HS-27A (cell line): ENCODE data around the gene RETREG3.
"Not testable (repeated sequence)": the region's sequence is repeated elsewhere in the genome, so short reads cannot be mapped to it uniquely, and the experiment has no call there.

Source experiments
- DNase-seq: peaks from one replicate; pipeline ENCODE4 v3.0.0-alpha.2; 2012; ENCODE audit warnings: low read depth, missing footprints

Gene RETREG3

GRCh38 chr17:42553161-42553818 is 55.9 kb downstream of the RETREG3 start:
- DNase-seq: no peak

GRCh38 chr17:42552736-42553135 is 56.4 kb downstream of the RETREG3 start, which contains the start of gene HSD17B1:
Gene HSD17B1 (plus strand): TSS chr17:42552923. CDS start chr17:42552934, 11 bp downstream.
- not testable (repeated sequence) for DNase-seq

DNA sequence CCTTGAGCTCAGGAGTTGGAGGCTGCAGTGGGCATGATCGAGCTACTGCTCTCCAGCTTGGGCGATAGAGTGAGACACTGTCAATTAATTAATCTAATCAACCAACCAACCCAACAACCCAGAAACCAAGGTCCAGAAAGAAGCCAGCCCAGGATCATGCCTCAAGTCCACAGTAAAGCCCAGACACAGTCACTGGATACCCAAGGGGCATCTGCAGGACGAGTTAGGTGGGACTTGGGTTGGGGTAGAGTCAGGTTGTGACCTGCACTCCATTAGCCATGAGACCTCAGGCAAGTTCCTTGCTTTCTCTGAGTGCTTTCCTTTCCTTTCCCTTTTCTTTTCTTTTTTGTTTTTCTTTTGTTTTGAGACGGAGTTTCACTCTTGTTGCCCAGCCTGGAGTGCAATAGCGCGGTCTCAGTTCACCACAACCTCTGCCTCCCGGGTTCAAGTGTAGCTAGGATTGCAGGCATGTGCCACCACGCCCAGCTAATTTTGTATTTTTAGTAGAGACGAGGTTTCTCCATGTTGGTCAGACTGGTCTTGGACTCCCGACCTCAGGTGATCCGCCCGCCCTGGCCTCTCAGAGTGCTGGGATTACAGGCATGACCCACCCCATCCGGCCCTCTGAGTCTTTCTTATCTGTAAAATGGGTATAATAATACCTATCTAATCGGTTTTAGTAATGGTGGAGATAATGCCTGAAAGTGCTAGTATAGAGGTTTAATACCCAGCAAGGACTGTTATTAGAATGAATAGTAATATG is 60.0 kb downstream of the RETREG3 start:
- DNase-seq: no peak

- DNase-seq: no peak
Measured at GRCh38 chr17:42548070-42548837, 60.9 kb downstream of the RETREG3 start.

DNA sequence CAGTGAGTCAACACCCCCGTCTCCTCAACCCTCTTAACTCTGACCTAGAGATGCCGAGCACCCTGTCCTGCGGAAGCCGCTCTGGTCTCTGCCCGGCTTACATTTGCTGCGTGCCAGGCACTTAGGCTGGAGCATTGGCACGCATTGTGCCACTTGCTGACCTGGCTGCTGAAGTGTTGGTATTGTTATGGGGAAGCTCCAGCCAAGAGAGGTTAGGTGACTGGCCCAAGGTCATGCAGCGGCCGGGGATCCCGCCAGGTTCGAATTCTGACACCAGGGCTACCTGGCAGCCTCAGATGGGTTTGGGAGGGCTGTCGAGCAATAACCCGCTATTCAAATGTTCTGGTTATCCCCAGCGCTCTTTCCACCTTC is 61.5 kb downstream of the RETREG3 start:
- DNase-seq: no peak

DNA sequence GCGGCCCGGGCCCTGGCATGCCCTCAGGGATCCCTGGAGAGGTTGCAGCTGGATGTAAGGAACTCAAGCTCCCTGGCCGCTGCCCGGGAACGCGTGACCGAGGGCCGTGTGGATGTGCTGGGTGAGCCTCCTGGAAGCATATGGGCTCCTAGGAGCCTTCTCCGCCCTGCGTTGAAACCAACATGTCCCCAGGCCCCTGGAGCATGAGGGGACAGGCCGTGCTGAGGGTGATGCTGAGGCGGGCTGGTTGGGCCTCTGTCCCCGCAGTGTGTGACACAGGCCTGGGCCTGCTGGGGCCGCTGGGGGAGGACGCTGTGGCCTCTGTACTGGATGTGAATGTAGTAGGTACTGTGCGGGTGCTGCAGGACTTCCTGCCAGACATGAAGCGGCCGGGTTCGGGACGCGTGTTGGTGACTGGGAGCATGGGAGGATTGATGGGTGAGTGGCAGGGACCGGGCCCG is 62.1 kb downstream of the RETREG3 start:
- no peak for DNase-seq

- not testable (repeated sequence) for DNase-seq
Measured at GRCh38 chr17:42545755-42546505, 63.2 kb downstream of the RETREG3 start.

DNA sequence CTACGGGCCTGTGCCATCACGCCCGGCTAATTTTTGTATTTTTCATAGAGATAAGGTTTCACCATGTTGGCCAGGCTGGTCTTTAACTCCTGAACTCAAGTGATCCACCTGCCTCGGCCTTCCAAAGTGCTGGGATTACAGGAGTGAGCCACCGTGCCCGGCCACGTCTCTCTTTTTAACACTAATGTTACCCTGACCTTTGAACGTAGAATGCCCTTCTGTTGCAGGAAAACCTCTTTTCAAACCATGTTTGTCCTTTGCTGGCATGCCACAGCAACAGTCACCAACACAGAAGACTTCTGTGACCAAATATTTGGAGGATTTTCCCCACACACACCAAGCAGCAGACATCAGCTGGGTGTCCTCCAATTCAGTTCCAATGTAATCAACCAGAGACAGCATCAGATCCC is 64.3 kb downstream of the RETREG3 start:
- no peak for DNase-seq

DNA sequence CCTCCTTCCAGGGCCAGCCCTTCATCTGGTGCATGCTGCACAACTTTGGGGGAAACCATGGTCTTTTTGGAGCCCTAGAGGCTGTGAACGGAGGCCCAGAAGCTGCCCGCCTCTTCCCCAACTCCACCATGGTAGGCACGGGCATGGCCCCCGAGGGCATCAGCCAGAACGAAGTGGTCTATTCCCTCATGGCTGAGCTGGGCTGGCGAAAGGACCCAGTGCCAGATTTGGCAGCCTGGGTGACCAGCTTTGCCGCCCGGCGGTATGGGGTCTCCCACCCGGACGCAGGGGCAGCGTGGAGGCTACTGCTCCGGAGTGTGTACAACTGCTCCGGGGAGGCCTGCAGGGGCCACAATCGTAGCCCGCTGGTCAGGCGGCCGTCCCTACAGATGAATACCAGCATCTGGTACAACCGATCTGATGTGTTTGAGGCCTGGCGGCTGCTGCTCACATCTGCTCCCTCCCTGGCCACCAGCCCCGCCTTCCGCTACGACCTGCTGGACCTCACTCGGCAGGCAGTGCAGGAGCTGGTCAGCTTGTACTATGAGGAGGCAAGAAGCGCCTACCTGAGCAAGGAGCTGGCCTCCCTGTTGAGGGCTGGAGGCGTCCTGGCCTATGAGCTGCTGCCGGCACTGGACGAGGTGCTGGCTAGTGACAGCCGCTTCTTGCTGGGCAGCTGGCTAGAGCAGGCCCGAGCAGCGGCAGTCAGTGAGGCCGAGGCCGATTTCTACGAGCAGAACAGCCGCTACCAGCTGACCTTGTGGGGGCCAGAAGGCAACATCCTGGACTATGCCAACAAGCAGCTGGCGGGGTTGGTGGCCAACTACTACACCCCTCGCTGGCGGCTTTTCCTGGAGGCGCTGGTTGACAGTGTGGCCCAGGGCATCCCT is 65.7 kb downstream of the RETREG3 start:
- no peak for DNase-seq

- DNase-seq: no peak
Measured at GRCh38 chr17:42541041-42541833, 67.9 kb downstream of the RETREG3 start.

GRCh38 chr17:42540558-42540957 is 68.6 kb downstream of the RETREG3 start:
- not testable (repeated sequence) for DNase-seq

GRCh38 chr17:42538482-42538881 is 70.7 kb downstream of the RETREG3 start:
- DNase-seq: no peak

- DNase-seq: no peak
Measured at GRCh38 chr17:42537826-42538451, 71.2 kb downstream of the RETREG3 start.

- DNase-seq: no peak
Measured at GRCh38 chr17:42537156-42537805, 71.9 kb downstream of the RETREG3 start.

- no peak for DNase-seq
Measured at GRCh38 chr17:42536372-42537155, 72.6 kb downstream of the RETREG3 start.

DNA sequence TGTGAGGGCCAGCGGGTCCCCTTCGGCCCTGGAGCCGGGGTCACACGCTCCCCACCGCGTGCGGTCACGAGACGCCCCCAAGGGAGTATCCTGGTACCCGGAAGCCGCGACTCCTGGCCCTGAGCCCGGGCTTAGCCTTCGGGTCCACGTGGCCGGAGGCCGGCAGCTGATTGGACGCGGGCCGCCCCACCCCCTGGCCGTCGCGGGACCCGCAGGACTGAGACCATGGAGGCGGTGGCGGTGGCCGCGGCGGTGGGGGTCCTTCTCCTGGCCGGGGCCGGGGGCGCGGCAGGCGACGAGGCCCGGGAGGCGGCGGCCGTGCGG is 73.2 kb downstream of the RETREG3 start, which contains the start of gene NAGLU:
Gene NAGLU (plus strand): TSS at position 194 of the 324 bp plus-strand sequence. CDS start 32 bp downstream, at position 226.
- no peak for DNase-seq

GRCh38 chr17:42535155-42536047 is 73.8 kb downstream of the RETREG3 start:
- DNase-seq: no peak
